Activated CD4-positive, alpha-beta memory T cell treated with anti-CD3 and anti-CD28 coated beads for 36 hours (primary cell): ENCODE data around the gene REPIN1. TPM values are rescaled to one million over a fixed set of nuclear protein-coding genes. Genes with fewer than 3 reads are reported as not detected.
A peak's percentile ranks its signal among the peaks of the same experiment; 100 is the strongest.

Experiments
- CTCF ChIA-PET: fragments of 350-600 bp; sonication (Branson Sonifier 250); formaldehyde crosslinking; loops from one replicate; lab custom pipeline; 2021; ENCODE audit warnings: antibody characterized with exemption, inconsistent platforms; lab: Charles Lee
- POLR2A ChIA-PET: fragments of 350-600 bp; sonication (Branson Sonifier 250); formaldehyde crosslinking; loops from one replicate; lab custom pipeline; 2021; ENCODE audit warnings: antibody characterized with exemption; lab: Charles Lee
- DNase-seq: peaks from one replicate; pipeline ENCODE4 v3.0.0-alpha.2; 2020
- H3K27ac Mint-ChIP-seq: one replicate; pipeline ENCODE4 v1.8.0; 2021; ENCODE audit warnings: mixed read lengths
- H3K27me3 Mint-ChIP-seq: one replicate; pipeline ENCODE4 v1.8.0; 2021; ENCODE audit warnings: mixed read lengths
- H3K36me3 Mint-ChIP-seq: one replicate; pipeline ENCODE4 v1.8.0; 2021; ENCODE audit warnings: mixed read lengths
- H3K4me1 Mint-ChIP-seq: one replicate; pipeline ENCODE4 v1.8.0; 2021; ENCODE audit warnings: low read depth, mixed read lengths
- H3K4me3 Mint-ChIP-seq: one replicate; pipeline ENCODE4 v1.8.0; 2021; ENCODE audit warnings: mild to moderate bottlenecking, mixed read lengths
- H3K9me3 Mint-ChIP-seq: one replicate; pipeline ENCODE4 v1.8.0; 2021; ENCODE audit warnings: mixed read lengths
- intact Hi-C: fragments of 100-400 bp; cut with micrococcal nuclease; formaldehyde crosslinking; loops from one replicate; pipeline ENCODE4 v1.15.1; 2023
- total RNA-seq, 2 experiments: library from RNA; stranded (reverse); gene quantifications; one replicate each; pipeline ENCODE4 v1.2.3, GENCODE V29; 2021

REPIN1 gene
- total RNA-seq, 2 experiments from 2014 or later, result 52.3 to 56.9 TPM

DNA sequence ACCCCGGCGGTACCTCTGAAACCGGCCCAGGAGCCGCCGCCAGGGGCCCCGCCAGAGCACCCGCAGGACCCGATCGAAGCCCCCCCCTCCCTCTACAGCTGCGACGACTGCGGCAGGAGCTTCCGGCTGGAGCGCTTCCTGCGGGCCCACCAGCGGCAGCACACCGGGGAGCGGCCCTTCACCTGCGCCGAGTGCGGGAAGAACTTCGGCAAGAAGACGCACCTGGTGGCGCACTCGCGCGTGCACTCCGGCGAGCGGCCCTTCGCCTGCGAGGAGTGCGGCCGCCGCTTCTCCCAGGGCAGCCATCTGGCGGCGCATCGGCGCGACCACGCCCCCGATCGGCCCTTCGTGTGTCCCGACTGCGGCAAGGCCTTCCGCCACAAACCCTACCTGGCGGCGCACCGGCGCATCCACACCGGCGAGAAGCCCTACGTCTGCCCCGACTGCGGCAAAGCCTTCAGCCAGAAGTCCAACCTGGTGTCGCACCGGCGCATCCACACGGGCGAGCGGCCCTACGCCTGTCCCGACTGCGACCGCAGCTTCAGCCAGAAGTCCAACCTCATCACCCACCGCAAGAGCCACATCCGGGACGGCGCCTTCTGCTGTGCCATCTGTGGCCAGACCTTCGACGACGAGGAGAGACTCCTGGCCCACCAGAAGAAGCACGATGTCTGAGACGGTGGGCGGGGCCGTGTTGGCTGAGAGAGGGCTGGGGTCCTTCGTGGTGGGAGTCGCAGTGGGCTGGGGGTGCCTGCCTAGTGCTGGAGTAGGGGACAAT lies 3.8 kb downstream of the REPIN1 start:
- Mint-ChIP-seq H3K27me3 (no peaks in the 10 kb centered on the region), H3K9me3 (no peaks in the 10 kb centered on the region), H3K4me1 (peaks cover 44% of the 10 kb centered on the region), H3K4me3 (no peak overlapping the region), H3K27ac (no peak overlapping the region), H3K36me3 (peaks cover 21% of the 10 kb centered on the region)
- POLR2A ChIA-PET, result no interaction called here
- intact Hi-C loops, result no loop called here
- peak; percentile 8 for DNase-seq
- CTCF ChIA-PET, result no interaction called here

DNA sequence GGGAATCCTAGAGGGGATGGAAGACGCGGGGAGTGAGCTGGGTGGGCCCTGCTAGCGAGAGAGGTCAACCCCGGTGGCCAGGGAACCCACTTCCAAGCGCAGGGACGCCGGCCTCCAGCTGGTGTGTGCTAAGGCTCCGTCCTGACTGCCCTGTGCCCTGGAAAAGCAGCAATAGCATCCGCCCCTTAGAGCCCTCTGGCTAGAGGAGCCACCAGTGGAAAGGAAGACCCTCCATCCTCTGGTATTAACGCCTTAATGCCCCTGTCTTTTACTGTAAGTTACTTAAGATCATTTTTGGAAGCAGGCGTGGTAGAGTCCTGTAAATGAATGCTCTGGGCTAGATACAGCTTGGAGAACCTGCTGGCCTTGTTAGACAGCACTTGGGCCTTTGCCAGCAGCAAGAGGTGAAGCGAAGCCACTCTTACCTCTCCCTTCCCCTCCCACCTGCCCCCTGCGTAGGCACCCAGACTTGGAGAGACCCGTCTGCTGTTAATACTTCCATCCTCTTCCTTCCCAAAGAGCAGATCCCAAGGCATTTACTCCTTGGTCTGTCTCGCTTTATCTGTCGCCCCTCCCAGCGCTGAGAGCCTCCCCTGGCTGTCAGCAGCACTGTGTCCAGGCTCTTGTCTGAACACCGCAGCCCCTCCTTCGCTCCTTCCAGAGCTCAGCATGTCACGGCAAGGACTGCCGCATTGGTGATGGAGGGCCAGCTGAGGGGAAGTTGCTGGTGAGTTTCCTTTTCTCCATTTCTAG lies 4.6 kb downstream of the REPIN1 start:
- intact Hi-C loops, result no loop called here
- Mint-ChIP-seq H3K36me3 (peaks cover 21% of the 10 kb centered on the region), H3K27me3 (no peaks in the 10 kb centered on the region), H3K4me1 (peaks cover 46% of the 10 kb centered on the region), H3K4me3 (no peak overlapping the region), H3K27ac (no peak overlapping the region), H3K9me3 (no peaks in the 10 kb centered on the region)
- CTCF ChIA-PET, result no interaction called here
- peak; percentile 7 for DNase-seq
- POLR2A ChIA-PET, result no interaction called here

DNA sequence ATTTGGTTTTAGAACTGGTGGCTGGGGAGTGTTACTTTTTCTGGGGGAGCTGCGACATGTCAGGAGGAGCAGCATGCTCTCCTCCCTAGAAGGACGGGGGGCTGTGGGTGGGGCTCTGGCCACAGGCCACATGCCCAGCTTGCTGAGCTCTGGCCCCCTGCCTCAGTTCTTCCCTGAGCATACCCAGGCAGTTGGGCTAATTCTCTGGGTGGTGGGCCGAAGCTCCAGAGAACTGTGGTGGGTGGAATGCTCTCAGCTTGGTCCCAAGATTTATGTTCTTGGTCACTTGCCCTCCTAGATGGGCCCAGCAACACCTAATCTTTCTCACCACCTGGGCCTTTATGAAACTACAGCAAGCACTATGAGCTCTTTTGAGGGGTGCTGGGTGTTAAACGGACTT lies 5.4 kb downstream of the REPIN1 start:
- Mint-ChIP-seq H3K27me3 (no peaks in the 10 kb centered on the region), H3K27ac (no peak overlapping the region), H3K36me3 (peaks cover 19% of the 10 kb centered on the region), H3K4me1 (peaks cover 46% of the 10 kb centered on the region), H3K4me3 (no peak overlapping the region), H3K9me3 (no peaks in the 10 kb centered on the region)
- intact Hi-C loops, result no loop called here
- DNase-seq, result peak; percentile 1
- POLR2A ChIA-PET, result no interaction called here
- CTCF ChIA-PET, result no interaction called here

DNA sequence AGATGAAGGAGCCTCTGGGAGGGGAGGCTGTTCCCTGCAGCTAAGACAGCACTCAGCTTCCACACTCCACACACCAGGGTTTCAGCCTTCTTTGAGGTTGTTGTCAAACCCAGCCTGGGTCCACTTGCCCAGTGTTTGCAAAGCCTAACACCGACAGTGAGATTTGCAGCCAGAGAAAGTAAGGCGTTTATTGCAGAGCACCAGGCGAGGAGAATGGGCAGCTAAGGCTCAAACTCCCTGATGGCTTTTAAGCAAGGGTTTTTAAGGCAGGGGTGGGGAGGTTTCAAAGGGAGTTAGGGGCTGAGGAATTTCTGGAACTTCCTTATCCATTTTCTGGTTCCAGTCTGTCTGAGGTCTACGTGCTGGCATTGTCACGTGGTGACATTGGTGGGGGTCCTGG lies 5.8 kb downstream of the REPIN1 start:
- POLR2A ChIA-PET, result no interaction called here
- no peak overlapping the region for H3K4me3 Mint-ChIP-seq
- H3K9me3 Mint-ChIP-seq, result no peaks in the 10 kb centered on the region

DNA sequence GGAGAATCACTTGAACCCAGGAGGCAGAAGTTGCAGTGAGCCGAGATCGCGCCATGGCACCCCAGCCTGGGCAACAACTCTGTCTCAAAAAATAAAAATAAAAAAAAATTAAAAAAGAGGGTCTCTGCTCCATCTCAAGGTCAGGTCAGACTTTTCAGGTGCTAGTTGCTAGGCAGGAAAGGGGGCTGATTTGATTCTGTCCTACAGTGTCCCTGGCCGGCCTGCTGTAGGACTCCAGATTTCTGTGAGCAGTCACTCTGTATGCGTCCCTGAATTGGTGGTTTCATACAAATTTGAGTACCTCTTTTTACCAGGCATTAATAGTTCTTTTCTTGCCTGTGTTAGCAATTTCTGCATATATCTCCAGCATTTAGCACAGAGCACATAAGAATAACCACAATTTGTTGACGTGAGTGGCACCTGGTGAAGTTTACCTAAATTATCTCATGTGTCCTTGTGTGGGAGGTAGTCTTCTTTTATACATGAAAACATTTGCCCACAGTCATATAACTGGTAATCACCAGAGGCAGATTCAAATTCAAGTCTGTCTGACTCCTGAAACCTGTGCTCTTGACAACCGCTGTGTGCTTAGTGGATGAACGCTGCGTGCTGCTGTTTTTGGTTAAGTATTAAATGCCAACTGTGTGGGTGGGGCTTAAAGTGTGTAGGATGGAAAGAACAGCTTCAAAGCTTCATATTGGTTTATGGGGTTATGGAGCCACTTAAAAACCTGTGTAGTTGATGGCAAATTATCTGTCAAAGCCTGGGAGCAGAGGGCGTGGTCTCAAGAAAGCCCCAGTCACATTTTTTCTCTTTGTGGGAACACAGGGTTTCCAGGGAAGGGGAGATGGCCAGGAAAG lies 7.3 kb downstream of the REPIN1 start:
- Mint-ChIP-seq H3K4me1 (peaks cover 43% of the 10 kb centered on the region), H3K27me3 (no peaks in the 10 kb centered on the region), H3K4me3 (peak overlapping the region; percentile 9), H3K36me3 (peaks cover 17% of the 10 kb centered on the region), H3K27ac (peak overlapping the region; percentile 79), H3K9me3 (no peaks in the 10 kb centered on the region)
- POLR2A ChIA-PET, result interaction anchor here (1.0 to 3.1 kb wide), 2 partner anchors 8 to 28 kb away, joined by 4 to 28 read pairs; partner anchors contain the start of gene REPIN1
- DNase-seq, result peak; percentile 68
- CTCF ChIA-PET, result no interaction called here
- intact Hi-C loops, result loop anchor here (2.0 to 5.0 kb wide), 3 partner anchors 19 to 53 kb away; partner anchors contain the start of genes ACTR3C and LRRC61

More for the DNA sequence above, 5.8 kb downstream of the REPIN1 start:
- Mint-ChIP-seq H3K27me3 (no peaks in the 10 kb centered on the region), H3K4me1 (peaks cover 42% of the 10 kb centered on the region), H3K27ac (peak overlapping the region; percentile 79), H3K36me3 (peaks cover 17% of the 10 kb centered on the region)
- no peak for DNase-seq
- CTCF ChIA-PET, result no interaction called here
- intact Hi-C loops, result no loop called here

DNA sequence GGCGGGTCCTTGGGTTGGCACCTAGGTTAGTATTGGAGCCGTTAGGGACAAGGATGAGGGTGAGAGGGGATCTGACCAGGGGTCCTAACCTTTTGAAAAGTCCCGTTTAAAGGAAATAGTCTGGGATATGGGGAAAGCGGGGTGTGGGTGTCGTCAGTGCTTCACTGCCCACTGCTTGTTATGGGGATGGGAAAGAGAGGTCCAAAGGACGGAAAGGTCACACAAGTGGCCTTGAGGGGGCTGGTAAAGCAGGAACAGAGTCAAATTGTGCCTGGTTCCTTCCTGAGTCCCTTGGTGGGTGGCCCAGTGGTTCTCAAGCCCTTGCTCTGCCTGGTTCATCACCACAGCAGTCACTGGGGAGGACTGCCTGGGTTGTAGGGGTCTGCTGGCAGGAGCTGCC lies 7.9 kb downstream of the REPIN1 start:
- ChIA-PET POLR2A (interaction anchor here (1.0 to 3.1 kb wide), 2 partner anchors 8 to 28 kb away, joined by 4 to 28 read pairs; partner anchors contain the start of gene REPIN1), CTCF (interaction anchor here (2.1 kb wide), 1 partner anchor 30 kb away, joined by 9 read pairs; a partner anchor contains a TSS)
- no peak for DNase-seq
- Mint-ChIP-seq H3K9me3 (no peaks in the 10 kb centered on the region), H3K4me3 (peak overlapping the region; percentile 9), H3K27me3 (no peaks in the 10 kb centered on the region), H3K4me1 (peaks cover 42% of the 10 kb centered on the region), H3K36me3 (peaks cover 17% of the 10 kb centered on the region), H3K27ac (peak overlapping the region; percentile 79)
- intact Hi-C loops, result loop anchor here (2.0 to 5.0 kb wide), 3 partner anchors 20 to 54 kb away; partner anchors contain the start of genes ACTR3C and LRRC61

DNA sequence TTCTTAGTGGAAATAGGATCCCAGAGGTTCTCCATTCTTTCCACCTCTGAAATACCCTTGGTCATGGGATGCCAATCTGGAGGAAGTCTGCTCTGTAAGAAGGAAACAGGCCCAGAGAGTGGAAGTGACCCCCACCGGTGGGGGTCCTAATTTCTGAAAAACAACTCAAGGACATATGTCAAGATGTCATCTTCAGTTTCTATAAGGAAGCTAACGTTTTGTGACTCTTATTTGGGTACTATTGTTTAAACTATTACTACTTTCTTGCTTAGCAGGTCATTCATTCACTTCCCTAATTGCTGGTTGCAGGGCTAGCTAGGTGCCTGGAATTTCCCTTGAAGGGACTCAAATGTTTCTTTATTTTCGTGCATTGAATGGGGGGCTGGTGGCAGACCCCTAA lies 8.6 kb downstream of the REPIN1 start:
- Mint-ChIP-seq H3K4me1 (peaks cover 42% of the 10 kb centered on the region), H3K27ac (peak overlapping the region; percentile 33), H3K36me3 (peaks cover 17% of the 10 kb centered on the region), H3K9me3 (no peaks in the 10 kb centered on the region), H3K4me3 (no peak overlapping the region), H3K27me3 (no peaks in the 10 kb centered on the region)
- intact Hi-C loops, result loop anchor here (2.0 to 5.0 kb wide), 3 partner anchors 20 to 54 kb away; partner anchors contain the start of genes ACTR3C and LRRC61
- POLR2A ChIA-PET, result interaction anchor here (3.1 kb wide), 1 partner anchor 9 kb away, joined by 28 read pairs; the partner anchor contains the start of gene REPIN1
- CTCF ChIA-PET, result interaction anchor here (1.7 to 2.1 kb wide), 2 partner anchors 25 to 29 kb away, joined by 4 to 9 read pairs; a partner anchor contains a TSS
- DNase-seq, result no peak

DNA sequence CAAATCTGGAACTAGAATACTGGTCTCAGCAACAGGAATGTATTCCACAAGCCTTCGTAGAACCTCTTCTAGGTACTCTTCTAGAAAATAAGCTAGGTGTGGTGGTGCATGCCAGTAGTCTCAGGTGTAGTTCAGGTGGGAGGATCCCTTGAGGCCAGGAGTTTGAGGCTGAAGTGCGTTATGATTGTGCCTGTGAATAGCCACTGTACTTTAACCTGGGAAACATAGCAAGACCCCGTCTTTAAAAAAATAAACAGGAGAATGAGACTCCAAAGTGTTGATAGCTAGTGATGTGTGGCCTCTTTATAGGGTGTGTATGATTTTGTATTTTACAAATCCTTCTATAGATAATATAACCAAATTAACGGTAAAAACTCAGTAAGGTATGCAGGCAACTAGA lies 9.0 kb downstream of the REPIN1 start:
- peak overlapping the region; percentile 72 for H3K27ac Mint-ChIP-seq
- CTCF ChIA-PET, result interaction anchor here (1.1 to 2.1 kb wide), 4 partner anchors 10 to 29 kb away, joined by 3 to 9 read pairs (median 4); a partner anchor contains a TSS
- no peaks in the 10 kb centered on the region for H3K9me3 Mint-ChIP-seq
- no peak for DNase-seq
- peak overlapping the region; percentile 76 for H3K4me3 Mint-ChIP-seq
- H3K4me1 Mint-ChIP-seq, result peaks cover 42% of the 10 kb centered on the region
- peaks cover 15% of the 10 kb centered on the region for H3K36me3 Mint-ChIP-seq
- intact Hi-C loops, result loop anchor here (2.0 to 5.0 kb wide), 3 partner anchors 21 to 55 kb away; partner anchors contain the start of genes ACTR3C and LRRC61
- POLR2A ChIA-PET, result interaction anchor here (1.1 to 3.1 kb wide), 4 partner anchors 9 to 56 kb away, joined by 3 to 28 read pairs (median 4); partner anchors contain the start of genes ACTR3C, LRRC61 and REPIN1
- H3K27me3 Mint-ChIP-seq, result no peaks in the 10 kb centered on the region

DNA sequence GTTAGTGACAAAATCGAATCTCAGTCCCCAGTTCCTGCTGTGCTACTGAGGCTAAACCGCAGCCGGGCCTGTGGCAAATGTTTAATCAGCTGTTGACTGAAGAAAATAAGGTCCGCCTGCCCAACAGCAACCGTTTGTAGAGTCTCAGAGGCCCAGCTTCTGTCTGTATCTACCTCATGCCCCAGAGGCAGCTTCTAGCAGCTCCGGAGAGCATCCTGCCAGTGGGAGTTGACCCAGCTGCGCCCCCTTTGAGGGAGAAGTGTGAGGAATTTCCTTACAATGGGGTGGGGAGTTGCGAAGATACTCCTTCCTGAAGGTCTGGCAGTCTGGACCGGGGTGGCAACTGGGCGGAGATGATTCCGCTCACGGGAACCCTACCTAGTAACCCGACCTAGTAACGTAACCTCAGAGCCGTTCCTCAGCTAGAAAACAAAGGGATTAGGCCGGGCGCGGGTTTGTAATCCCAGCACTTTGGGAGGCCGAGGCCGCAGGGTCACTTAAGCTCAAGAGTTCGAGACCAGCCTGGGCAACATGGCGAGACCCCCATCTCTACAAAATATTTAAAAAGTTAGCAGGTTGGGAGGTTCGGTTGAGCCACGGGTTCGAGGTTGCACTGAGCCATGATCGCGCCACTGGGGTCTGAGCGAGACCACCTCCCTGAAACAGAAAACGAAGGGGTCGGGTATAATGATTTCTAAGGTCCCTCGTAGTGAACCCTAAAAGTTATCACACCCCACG lies 9.7 kb downstream of the REPIN1 start:
- Mint-ChIP-seq H3K27me3 (no peaks in the 10 kb centered on the region), H3K9me3 (no peaks in the 10 kb centered on the region), H3K27ac (peak overlapping the region; percentile 72), H3K4me1 (peaks cover 42% of the 10 kb centered on the region), H3K36me3 (peaks cover 8% of the 10 kb centered on the region), H3K4me3 (peak overlapping the region; percentile 76)
- peak; percentile 61 for DNase-seq
- CTCF ChIA-PET, result interaction anchor here (0.8 to 2.1 kb wide), 5 partner anchors 9 to 28 kb away, joined by 3 to 9 read pairs (median 4); a partner anchor contains a TSS
- intact Hi-C loops, result loop anchor here (5.0 kb wide), 1 partner anchor 44 kb away; no protein-coding TSS in a partner anchor
- POLR2A ChIA-PET, result interaction anchor here (1.1 to 3.1 kb wide), 4 partner anchors 10 to 56 kb away, joined by 3 to 28 read pairs (median 4); partner anchors contain the start of genes ACTR3C, LRRC61 and REPIN1

DNA sequence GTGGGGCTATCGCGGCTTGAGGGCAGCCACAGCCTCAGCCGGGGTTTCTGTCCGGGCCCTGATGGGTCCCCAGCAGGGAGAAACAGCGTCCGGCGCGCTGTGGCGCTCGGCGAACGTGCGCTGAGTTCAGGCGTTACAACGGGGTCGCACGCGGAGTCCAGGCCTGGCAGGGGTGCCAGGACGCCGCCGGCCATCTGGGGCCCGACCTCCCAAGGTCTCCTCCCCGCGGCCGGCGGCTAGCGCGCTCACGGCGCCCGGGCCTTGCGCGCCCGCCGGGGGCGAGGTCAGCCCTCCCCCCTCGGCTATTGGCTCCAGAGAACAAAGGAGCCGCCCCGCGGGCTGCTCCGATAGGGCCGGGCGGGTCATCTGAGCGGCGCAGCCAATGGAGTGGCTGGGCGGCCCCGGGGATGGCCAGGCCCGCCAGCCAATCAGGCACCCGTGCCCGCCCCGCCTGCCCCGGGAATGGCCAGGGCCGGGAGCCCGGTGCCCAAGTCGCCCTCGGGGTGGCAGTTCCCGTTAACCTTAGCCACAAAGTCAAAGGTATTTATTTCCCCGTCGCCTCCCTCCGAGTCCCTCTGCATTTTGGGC lies 10.3 kb downstream of the REPIN1 start, which contains the start of gene ZNF775:
Gene ZNF775 (plus strand): TSS at position 478 of the 588 bp plus-strand sequence. CDS start 9,141 bp downstream, outside the sequence.
- DNase-seq, result peak; percentile 95
- no peaks in the 10 kb centered on the region for H3K9me3 Mint-ChIP-seq
- ChIA-PET CTCF (interaction anchor here (0.8 to 2.1 kb wide), 4 partner anchors 10 to 27 kb away, joined by 3 to 9 read pairs (median 4); a partner anchor contains a TSS), POLR2A (interaction anchor here (1.1 to 3.1 kb wide), 4 partner anchors 11 to 57 kb away, joined by 3 to 28 read pairs (median 4); partner anchors contain the start of genes ACTR3C, LRRC61 and REPIN1)
- H3K27ac Mint-ChIP-seq, result peak within 1 kb of the TSS; percentile 72
- no peaks in the 10 kb centered on the region for H3K27me3 Mint-ChIP-seq
- H3K36me3 Mint-ChIP-seq, result peaks cover 3% of the 10 kb centered on the region
- H3K4me3 Mint-ChIP-seq, result peak within 1 kb of the TSS; percentile 81
- intact Hi-C loops, result loop anchor here (1.0 to 5.0 kb wide), 3 partner anchors 11 to 43 kb away; partner anchors contain the start of gene REPIN1
- H3K4me1 Mint-ChIP-seq, result peaks cover 42% of the 10 kb centered on the region
